GM18517 (cell line): Measurements from ENCODE around the gene GPR161.
A peak's percentile ranks its signal among the peaks of the same experiment; 100 is the strongest.
"Not testable (repeated sequence)": the region's sequence is repeated elsewhere in the genome, so short reads cannot be mapped to it uniquely, and the experiment has no call there.

Experiments
- ATAC-seq: cut with Tn5 transposase; IDR thresholded peaks from one replicate; pipeline ENCODE4 v1.9.1; 2021; ENCODE audit warnings: mild to moderate bottlenecking, moderate library complexity; ENCODE audit not compliant: unreplicated experiment

GPR161 gene

GRCh38 chr1:168089979-168090337 is 46.8 kb downstream of the GPR161 start:
- ATAC-seq: no peak

- ATAC-seq: no peak
These were observed 47.3 kb downstream of the GPR161 start for GRCh38 chr1:168089326-168089978.

DNA sequence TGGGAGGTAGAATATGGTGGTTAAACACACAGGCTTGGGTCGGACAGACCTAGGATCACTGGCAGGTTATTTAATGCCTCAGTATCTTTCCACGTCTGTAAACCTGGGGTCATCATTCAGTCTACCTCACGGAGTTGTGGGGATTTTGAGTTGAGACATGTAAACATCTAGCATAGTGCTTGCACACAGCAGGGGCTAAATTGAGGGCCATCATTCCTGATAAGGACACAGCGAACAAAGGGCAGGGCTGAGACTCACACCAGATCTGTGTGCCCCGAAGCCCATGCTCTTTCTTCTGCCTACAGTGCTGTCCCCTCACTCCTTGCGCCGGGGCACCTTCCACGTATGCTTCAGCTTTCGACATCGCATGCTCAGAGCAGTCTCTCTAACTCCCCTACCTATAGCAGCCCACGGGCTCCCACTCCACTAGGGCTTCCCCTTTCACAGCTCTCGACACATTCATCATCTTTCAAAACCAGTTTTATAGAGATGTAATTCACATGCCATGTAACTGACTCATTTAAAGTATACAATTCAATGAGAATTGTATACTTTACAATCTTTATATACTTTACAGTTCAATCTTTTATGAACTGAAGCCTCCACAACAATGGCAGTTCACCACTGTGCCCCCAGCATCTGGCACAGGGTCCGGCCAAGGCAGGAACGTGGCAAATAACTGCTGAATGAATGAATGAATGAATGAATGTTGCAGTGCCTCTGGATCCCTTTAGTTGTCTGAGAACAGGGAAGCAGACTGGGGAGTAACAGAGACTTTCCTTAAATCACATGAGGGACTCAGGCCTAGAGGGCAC is 48.0 kb downstream of the GPR161 start:
- no peak for ATAC-seq

- ATAC-seq: no peak
These were observed 49.0 kb downstream of the GPR161 start for GRCh38 chr1:168087696-168088095.

- ATAC-seq: no peak
These were observed 50.3 kb downstream of the GPR161 start for GRCh38 chr1:168086438-168086837.

DNA sequence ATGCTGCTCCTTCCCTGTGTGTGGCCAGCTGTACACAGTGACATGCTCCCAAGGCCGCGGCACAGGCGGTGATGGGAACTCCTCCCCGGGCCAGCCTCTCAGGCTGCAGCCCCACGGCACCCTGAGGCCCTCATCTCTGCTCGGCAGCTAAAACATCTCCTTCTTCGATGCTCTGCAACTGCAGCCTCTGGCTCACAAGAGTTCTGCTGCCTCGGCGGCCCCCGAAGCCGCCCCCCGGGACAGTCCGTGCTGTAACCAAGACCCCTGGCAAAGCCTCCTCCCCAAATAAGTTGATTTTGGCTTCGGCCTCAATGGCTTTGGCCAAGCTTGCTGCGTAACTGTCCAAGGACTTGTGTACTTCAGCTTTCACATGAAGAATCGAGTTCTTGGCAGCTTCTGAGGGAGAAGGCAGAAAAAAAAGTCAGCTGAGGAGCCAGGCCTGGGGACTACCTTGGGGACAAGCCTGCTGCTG is 51.3 kb downstream of the GPR161 start:
- no peak for ATAC-seq

GRCh38 chr1:168084396-168085231 is 52.1 kb downstream of the GPR161 start:
- ATAC-seq: no peak

DNA sequence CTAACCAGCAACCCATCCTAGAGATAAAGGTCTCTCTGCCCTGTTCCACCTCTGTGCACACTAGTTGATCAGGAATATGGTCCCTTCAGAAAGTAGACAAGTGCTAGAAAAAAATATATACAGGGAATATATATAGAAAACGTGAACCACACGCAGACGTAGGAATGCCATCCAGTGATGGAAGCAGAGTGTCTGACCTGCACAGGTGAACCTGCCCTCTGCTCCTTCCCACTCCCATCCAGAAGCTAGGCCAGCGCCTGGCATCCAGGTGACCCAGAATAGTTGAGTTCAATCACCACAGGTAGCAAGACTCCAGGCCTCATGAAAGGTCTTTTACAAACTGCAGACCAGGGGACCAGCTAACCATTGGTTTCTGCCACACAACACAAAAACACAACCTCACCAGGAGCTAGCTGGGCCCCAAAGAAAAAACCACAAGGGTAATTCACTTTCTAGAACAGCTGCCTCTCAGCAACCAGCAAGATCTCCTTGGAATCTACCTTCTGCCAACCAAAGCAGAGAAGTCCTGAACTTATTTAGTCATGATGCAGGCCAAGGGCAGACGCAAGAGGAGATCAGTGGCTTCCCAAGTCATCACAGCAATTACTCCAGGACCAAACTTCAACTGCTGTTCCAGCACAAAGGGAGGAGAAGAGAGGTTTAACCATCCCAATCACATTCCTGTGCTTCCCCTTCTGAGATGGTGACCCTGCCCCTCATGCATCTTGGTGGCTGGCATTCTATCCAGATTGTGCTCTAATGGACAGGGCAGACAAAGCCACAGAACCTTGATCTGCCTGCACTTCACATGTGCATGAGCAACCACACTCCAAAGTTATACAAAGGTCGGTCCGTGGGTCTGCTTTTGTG is 53.0 kb downstream of the GPR161 start:
- ATAC-seq: no peak

- peak; percentile 80 for ATAC-seq
These were observed 54.5 kb downstream of the GPR161 start for GRCh38 chr1:168082008-168082876.

GRCh38 chr1:168081373-168082007 is 55.2 kb downstream of the GPR161 start:
- no peak for ATAC-seq

DNA sequence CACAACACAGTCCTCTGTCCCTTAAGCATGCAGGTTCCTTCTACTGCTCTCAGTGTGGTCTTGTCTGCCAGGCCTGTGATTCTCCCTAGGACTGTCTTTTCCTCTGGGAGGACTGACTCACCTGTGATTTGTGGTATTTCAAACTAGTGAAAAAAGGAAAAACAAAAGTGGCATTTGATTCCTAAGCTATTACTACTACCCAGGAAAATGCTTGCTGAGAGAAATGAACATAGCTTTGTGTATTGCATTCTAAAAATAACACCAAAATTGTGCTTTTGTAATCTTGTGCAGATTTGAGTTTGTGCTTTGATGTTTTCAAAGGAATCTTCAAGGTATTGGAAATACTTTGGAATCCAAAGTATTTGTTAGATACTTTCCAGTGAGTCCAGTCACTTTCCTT is 57.0 kb downstream of the GPR161 start:
- ATAC-seq: no peak

- no peak for ATAC-seq
These were observed 67.3 kb downstream of the GPR161 start for GRCh38 chr1:168069384-168069783.

GRCh38 chr1:168065506-168065905 is 71.2 kb downstream of the GPR161 start:
- ATAC-seq: no peak

DNA sequence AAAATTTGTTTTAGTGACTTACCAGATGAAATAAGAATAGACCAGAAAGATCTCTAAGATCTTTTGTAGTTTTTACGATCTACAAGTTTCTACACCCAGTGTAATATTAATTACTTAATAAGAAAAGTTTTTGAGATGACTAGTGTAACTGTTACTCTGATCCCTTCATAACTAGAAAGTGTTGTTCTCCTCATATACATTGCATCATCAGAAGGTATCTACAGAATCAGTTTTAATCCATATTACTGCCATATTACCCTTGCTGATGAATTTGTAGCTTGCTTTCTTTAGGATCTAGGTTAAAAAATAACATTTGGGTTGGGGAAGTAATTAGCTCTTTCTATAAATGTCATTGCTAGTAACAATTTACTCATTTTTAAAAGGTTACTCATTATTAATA is 72.5 kb downstream of the GPR161 start:
- ATAC-seq: no peak

- ATAC-seq: no peak
These were observed 78.8 kb downstream of the GPR161 start for GRCh38 chr1:168057921-168058320.

DNA sequence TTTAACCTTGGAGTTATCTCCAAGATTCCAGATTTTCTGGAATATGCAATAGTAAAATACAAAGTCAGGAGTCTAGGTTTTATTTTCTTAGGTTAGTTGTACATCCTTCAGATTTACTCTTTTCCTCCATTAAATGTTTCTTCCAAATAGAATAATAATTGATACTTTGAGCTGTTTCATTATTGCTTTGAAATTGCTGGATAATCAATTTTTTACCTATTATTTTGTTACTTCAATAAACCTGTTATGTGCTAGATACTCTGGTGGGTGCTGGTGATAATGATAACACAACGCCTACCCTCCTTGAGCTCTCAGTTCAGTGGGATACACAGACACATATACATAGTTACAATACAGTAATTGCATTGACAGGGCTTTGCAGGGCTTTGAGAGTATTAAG is 79.4 kb downstream of the GPR161 start:
- no peak for ATAC-seq

DNA sequence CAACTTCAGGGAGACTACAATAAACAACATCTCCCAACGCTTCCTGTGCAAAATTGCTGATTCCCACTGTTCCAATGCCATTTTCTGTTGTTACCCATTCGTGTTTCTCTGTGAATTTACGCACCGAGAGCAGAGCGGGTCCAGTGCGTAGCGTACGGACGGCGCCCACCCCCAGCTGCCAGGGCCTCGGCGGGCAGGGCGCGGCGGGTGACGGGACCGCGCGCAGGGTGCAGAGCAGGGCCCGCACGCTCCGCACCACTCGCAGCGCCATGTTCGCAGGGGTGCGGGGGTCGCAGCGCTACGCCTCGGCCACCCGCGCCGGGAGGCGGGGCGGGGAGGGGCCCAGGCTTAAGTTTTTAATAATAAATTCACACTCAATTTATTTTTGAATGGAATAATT is 80.6 kb downstream of the GPR161 start:
- not testable (repeated sequence) for ATAC-seq

- no peak for ATAC-seq
These were observed 82.6 kb downstream of the GPR161 start for GRCh38 chr1:168054117-168054516.

- ATAC-seq: no peak
These were observed 83.0 kb downstream of the GPR161 start for GRCh38 chr1:168053681-168054080.
